GM21576 (cell line): ENCODE results near the gene ZNF592.

Experiments used
- ATAC-seq: cut with Tn5 transposase; IDR thresholded peaks from one replicate; pipeline ENCODE4 v1.9.1; 2021; ENCODE audit warnings: mild to moderate bottlenecking, moderate library complexity; ENCODE audit not compliant: unreplicated experiment

Gene ZNF592

DNA sequence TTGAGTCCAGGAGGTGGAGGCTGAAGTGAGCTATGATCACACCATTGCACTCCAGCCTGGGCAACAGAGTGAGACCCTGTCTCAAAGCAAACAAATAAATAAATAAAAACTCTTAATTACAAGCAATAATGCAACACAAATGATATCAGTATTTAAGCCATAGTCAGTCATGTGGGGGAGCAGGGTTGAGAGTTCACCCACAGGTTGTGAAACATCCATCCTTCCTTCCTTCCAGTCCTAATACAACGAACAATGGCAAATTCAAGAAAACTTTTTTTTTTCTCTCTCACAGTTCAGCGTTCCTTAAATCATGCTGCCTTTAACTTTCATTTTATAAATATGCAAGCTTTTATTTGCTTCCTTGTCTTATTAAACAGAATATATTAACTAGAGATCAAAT lies 24.1 kb downstream of the ZNF592 start:
- no peak for ATAC-seq

DNA sequence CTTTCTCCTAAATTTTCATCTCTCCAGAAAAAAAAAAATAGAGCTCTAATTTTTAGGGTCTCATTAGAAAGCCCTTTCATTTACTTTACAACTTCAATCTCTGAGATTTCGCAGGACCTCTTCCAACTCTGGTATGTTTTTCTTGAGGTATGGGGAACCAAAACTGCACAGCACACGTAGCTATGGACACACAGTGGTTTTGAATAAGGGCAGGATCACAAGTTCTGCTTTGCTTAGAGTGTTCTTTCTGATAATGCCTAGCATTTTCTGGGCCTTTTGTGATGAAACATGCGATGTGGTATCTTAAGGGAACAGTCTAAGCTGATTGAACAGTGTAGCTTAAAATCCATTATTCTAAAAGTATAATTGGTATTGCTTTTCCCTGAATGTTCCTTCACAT lies 25.3 kb downstream of the ZNF592 start:
- ATAC-seq, result no peak

DNA sequence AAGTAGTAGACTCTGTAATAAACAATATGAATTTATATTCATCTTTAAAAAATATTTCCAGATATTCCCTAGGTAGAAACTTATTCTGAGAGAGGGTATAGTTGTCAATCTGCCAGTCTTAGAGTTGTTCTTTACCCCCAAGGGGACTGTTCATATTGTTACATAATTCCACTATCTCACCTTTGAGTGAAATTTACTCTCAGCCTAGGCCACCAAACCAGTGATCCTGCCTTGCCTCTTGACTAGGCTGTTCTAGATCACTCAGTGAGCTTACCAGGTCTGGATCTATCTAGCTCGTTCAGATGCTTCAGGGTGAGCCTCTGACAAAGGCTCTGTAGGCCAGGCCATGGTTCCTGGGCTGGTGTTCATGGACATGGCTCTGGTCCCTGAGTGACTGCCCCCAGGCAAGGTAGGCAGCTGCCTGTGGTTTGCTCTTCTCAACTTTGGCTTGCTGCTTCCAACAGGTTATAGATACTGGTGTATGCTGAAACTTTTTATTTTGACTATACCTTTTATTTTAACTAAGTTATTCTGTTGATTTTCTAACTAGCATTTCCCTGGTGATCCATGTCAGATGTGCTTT lies 27.6 kb downstream of the ZNF592 start:
- ATAC-seq, result no peak

DNA sequence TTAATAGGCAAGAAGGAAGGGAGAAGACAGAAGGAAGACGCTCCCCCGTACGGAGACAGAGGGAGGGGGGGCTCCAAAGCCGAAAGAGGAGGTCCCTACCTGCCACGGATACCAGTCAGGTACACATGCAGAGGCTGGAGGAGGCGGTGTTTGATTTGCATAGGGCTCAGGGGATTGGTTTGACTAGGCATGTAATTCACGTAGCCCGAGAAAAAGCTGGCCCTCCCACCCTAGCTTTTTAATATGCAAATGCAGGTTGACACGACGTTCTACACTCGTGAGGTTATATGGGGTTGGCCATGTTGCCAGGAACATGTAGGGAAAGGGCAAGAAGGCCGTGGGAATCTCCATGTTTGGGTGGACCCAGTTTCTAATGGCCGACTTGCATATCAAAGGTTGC lies 29.8 kb downstream of the ZNF592 start:
- ATAC-seq, result no peak

DNA sequence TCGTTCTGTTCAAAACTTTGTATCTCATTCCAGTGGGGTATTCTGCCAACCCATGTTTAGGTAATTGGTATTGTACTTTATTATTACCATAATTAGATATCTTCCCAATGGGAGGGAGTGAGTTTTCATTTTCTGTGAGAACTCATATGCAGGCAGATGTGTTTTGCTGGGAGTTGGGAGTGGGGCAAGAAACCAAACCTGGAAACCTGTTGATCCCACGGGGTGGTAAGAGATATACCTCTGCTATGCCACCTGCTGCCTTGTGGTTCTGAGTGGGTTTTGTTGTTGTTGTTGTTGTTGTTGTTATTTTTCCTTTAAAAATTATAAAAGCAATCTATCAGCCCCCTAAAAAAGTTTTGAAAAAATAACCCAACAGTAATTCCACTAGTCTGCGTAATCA lies 32.1 kb downstream of the ZNF592 start:
- ATAC-seq, result no peak

DNA sequence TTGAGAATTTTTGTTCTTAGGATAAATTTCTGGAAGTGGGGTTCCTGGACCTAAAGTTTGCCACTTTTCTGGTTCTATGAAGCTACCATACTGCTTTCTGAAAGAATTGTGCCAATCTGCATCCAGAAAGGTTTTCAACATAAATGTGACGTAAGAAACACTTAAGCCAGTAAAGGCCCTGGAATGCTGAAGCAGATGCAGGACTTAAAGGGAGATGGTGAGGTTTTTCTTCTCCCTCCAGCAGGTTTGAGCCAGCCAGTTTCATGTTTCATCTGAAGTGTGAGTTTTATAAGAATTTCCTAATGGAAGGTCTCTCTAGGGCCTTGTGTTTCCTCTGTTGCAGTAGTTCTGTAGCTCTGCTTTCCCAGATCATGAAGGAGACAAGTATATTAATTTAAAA lies 33.1 kb downstream of the ZNF592 start:
- ATAC-seq, result no peak

DNA sequence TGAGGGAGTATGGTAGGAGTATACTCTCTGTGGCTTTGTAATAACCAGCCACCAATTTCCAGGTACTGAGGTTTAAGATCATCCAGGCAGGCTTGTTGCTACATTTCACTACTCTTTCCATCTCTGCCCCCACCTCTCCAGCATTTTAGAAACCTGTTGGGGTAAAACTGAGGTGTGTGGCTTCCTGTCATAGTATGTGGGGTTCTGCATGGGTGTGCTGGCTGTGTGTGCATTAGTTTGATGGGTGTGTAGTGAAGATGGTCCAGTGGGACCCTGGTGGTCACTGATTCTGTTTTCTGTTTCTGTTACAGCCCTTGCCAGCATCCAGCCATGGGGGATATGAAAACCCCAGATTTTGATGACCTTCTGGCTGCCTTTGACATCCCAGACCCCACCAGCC lies 34.0 kb downstream of the ZNF592 start:
- ATAC-seq, result no peak

DNA sequence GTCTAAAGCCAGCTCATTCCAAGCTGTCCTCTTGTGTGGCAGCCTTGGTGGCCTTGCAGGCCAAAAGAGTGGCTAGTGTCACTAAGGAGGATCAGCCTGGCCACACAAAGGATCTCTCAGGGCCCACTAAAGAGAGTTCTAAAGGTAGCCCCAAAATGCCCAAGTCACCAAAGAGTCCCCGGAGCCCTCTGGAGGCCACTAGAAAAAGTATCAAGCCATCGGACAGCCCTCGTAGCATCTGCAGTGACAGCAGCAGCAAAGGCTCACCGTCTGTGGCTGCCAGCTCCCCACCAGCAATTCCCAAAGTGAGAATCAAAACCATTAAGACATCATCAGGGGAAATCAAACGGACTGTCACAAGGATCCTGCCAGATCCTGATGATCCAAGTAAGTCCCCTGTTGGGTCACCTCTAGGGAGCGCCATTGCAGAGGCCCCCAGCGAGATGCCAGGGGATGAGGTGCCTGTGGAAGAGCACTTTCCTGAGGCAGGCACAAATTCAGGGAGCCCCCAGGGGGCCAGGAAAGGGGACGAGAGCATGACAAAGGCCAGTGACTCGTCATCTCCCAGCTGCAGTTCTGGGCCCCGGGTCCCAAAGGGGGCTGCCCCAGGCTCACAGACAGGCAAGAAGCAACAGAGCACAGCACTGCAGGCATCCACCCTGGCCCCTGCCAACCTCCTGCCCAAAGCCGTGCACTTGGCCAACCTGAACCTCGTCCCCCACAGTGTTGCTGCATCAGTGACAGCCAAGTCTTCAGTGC lies 35.3 kb downstream of the ZNF592 start:
- no peak for ATAC-seq

DNA sequence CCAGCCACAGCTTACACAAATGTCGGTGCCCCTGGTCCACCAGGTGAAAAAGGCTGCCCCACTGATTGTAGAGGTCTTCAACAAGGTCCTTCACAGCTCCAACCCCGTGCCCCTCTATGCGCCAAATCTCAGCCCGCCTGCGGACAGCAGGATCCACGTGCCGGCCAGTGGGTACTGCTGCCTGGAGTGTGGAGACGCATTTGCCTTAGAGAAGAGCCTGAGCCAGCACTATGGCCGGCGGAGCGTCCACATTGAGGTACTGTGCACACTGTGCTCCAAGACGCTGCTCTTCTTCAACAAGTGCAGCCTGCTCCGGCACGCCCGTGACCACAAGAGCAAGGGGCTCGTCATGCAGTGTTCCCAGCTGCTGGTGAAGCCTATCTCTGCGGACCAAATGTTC lies 35.9 kb downstream of the ZNF592 start:
- ATAC-seq, result no peak

DNA sequence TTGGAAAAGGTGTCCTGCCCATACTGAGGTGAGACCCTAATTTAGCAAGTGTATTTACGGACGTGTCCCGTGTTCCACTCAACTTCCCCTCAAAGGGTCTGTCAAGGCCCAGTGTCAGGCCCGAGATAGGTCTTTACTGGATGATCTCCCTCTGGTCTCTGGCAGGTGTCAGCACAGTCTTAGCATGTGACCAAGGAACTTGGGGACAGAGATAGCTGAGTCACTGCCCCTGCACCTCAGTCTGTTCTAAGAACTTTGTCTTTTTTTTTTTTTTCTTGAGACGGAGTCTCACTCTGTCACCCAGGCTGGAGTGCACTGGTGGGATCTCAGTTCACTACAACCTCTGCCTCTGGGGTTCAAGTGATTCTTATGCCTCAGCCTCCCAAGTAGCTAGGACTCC lies 36.7 kb downstream of the ZNF592 start:
- no peak for ATAC-seq

DNA sequence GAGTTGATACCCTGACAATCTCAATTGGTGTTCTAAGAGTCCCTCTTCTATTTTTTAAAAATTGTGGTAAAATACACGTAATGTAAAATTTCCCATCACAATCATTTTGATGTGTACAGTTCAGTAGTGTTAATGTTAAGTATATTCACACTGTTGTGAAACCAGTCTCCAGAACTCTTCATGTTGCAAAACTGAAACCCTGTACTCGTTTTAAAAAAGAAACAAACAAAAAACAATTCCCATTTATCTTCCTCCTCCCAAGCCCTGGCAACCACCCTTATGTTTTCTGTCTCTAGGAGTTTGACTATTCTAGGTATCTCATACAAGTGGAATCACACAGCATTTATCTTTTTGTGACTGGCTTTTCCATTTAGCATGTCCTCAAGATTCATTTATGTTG lies 40.1 kb downstream of the ZNF592 start:
- no peak for ATAC-seq

DNA sequence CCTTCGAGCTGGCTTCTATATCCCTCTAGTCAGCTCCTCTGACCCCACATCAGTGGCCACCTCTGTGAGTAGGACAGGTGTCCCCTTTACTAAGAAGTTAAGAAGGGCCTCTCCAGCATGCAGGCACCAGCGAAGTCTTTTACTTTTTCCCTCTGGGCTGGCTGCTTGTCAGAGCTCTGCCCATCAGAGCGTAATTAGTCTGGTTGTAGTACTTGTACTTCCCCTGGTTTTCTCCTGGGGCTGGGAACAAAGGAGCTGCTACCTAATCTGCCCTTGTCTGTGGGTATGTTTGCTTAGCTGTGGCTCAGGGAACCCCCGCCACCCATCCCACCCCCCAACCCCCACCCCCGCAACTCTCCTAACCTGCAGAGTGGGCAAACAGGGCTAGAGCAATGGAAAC lies 41.4 kb downstream of the ZNF592 start:
- ATAC-seq, result no peak

DNA sequence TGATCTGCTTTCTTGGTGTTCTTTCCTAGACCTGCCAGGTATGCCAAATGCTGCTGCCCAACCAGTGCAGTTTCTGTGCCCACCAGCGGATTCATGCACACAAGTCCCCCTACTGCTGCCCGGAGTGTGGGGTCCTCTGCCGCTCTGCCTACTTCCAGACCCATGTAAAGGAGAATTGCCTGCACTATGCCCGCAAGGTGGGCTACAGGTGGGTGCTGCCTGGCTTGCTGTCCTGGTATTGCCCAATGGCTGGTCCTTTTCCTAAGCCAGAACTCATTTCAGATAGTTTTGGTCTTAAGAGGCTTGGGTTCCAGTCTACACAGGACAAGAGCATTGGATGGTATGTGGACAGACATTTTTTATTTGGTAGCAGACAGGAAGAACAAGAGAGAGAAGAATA lies 42.3 kb downstream of the ZNF592 start:
- ATAC-seq, result no peak

DNA sequence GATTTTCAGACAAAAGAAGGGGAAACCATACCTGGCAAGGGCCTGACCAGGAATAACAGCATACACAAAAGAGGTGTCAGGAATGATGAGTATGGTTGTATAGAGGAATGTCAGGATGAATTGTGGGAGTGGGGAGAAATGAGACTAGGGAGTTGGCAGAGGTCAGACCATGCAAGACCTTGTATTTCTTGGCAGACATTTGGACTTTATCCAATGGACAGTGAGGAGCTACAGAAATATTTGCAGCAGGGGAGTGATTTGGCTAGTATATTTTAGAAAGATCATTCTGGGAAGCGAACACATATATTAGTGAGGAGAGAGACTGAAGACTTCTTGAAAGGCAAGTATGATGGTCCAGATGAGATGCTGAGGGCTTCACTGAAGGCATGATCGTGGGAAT lies 43.4 kb downstream of the ZNF592 start:
- no peak for ATAC-seq

DNA sequence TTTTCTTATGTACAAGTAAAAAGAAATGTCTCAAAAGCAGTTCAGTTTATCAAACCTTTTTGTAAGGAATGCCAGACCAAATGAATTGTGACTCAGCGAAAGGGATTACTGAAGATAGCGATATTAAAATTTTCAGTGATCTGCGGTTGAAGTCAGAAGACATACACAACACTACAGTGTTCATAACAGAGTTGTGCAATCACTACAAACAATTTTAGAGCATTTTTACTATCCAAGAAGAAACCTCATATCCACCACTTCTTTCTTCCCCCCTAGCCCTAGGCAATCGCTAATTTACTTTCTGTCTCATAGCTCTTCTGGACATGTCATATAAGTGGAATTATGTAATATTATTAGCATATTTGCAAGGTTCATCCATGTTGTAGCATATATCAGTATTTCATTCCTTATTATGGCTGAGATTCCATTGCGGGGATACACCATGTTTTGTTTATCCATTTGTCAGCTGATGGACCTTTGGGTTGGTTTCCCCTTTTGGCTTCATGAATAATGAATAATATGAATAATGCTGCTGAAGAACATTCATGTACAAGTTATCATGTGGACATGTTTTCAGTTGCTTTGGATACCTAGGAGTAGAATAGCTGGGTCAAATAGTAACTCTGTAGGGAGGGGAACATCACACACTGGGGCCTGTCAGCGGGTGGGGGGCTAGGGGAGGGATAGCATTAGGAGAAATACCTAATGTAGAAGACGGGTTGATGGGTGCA lies 45.2 kb downstream of the ZNF592 start:
- ATAC-seq, result no peak

DNA sequence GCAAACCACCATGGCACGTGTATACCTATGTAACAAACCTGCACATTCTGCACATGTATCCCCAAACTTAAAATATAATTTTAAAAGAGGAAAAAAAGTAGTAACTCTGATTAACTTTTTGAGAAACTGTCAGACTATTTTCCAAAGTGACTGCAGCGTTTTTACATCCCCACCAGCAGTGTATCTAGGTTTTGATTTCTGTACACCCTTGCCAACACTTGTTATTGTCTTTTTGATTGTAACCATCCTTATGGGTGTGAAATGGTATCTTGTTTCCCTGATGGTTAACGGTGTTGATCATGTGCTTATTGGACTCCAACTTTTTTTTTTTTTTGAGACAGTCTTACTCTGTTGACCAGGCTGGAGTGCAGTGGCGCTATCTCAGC lies 45.8 kb downstream of the ZNF592 start:
- no peak for ATAC-seq

DNA sequence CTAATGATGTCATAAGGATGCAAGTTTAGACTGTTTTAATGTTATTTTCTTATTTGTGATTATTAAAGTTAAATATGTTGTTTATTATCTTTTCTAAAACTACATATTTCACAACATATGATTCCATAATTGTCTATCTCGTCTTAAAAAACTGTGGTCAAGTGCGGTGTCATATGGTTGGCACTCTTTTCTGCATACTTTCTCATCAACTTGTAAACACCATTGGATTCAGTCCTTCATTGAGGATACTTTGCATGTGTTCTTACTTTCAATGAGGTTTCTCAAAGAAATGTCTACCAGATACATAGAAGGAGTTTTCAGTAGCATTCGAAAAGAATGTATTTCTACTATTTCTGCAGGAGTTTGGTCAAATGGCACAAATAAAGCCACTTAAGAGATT lies 46.8 kb downstream of the ZNF592 start:
- ATAC-seq, result no peak

DNA sequence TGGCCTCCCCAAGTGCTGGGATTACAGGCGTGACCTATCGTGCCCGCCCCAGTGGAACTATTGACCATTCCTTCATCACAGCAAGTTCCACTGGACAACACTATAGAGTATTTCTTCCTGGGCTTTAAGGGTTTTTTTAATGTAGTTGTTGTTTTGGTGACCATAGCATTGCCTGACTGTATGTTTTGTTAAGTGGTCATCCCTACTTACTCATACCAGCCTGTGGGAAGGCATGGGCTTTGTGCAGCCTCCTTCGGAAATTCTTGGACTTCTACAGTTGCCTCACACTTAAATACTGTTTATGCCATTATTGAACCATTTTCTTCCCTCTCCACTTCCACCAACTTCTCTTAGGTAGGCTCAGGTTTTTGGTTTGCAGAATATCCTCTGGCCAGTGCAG lies 48.8 kb downstream of the ZNF592 start:
- no peak for ATAC-seq

DNA sequence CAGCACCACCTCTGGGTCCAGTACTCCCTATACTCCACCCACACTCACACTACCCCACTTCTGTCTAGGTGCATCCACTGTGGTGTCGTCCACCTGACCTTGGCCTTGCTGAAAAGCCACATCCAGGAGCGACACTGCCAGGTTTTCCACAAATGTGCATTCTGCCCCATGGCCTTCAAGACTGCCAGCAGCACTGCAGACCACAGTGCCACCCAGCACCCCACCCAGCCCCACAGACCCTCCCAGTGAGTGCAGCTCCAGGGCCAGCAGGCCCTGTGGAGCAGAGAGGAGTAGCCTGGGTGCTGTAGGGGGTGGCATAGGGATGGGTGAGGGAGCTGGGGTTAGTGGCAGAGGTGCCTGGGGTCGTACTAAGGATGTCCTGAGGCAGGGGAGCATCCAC lies 49.4 kb downstream of the ZNF592 start:
- no peak for ATAC-seq

DNA sequence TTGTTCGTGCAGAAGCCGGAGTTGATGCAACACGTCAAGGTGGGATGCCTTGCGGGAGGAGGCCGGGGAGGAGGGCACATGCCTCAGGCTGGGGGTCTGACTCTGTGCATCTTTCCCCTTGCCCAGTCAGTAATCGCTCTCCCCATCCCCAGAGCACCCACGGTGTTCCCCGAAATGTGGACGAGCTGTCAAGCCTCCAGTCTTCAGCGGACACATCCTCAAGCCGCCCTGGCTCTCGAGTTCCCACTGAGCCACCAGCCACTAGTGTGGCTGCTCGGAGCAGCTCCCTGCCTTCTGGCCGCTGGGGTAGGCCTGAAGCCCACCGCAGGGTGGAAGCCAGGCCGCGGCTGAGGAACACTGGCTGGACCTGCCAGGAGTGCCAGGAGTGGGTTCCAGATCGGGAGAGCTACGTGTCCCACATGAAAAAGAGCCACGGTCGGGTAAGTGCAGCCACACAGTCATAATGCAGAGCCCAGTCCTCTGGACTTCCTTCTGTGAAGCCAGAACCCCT lies 50.1 kb downstream of the ZNF592 start:
- no peak for ATAC-seq

DNA sequence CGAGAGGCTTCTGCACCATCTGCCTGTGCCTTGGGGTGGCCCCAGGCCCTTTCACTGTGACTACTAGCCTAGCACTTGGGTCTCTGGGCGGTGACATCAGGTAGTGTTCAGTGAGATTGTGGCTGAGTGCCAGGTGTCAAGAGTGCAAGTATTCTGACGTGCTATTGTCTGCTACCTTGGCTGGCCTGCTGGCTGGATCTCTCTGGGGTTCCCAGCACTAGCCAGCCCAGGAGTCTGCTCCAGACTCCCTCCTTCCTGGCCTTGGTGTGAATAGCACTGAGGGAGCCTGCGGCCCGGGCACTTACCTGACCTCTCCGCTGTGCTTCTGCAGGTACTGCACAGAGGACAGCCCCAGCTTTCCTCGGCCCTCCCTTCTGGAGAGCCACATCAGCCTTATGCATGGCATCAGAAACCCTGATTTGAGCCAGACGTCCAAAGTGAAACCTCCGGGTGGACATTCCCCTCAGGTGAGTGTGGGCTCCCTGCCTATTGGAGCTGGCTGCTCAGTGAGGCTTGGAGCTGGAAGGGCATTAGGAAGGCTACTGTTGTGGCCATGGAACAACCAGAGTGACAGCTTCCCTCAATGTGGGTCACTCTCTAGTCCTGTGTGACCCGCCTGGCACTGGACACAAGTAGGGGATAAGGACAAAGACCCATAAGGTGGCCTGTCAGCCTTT lies 51.3 kb downstream of the ZNF592 start:
- ATAC-seq, result no peak

DNA sequence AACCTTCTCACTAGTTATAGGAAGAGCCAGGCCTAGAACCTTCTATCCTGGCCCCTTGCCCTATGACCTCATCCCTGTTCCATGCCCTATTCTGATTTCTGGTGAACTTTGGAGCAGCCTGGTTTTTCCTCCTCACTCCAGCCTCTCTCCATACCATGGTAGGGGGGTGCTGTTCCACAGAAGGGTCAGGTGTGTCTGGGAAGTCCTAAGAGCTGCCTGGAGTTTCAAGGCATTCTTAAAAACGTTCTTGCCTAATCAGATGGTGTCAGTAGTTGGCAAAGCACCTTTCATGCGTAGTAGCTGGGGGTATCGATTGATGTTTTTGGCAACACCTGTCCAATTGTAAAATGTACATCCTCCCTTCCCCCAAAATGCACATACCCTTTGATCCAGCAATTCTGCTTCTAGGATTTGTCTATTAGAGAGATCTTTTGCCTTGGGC lies 52.0 kb downstream of the ZNF592 start:
- no peak for ATAC-seq
